ENCODE measurements around the gene RBFOX1.

GRCh38 chr16:7423434-7424044, 90.9 kb downstream of the RBFOX1 start:
- no peak for TF ChIP-seq POLR2AphosphoS5 (IDR thresholded peaks at IDR 0.05; ENCODE audit: low read depth, low read length)
- TF ChIP-seq CTCF (IDR thresholded peaks at IDR 0.05): no peak

All from SK-N-SH (cell line).